PC-9 (cell line): ENCODE data around the gene SYK. TPM values are rescaled to one million over a fixed set of nuclear protein-coding genes. Genes with fewer than 3 reads are reported as not detected.
"Not testable (repeated sequence)": the region's sequence is repeated elsewhere in the genome, so short reads cannot be mapped to it uniquely, and the experiment has no call there.

Experiments used
- BruUV-seq: library from RNA; stranded (reverse); fragments of 400-500 nt; replicated peaks from 2 replicates; lab custom pipeline; 2021; lab: Mats Ljungman, UMichigan
- CTCF ChIA-PET: fragments of 300-600 bp; sonication (Branson Sonifier 250); formaldehyde crosslinking; loops from one replicate; lab custom pipeline; 2022; ENCODE audit warnings: antibody characterized with exemption; lab: Charles Lee
- POLR2A ChIA-PET: fragments of 300-600 bp; sonication (Branson Sonifier 250); formaldehyde crosslinking; loops from one replicate; lab custom pipeline; 2022; ENCODE audit warnings: antibody characterized with exemption; ENCODE audit not compliant: unreplicated experiment; lab: Charles Lee
- DNase-seq, 2 experiments: peaks; one replicate each; pipeline versions ENCODE4 v3.0.0 to v3.0.0-alpha.2; 2015 to 2022; ENCODE audit warnings: mixed read lengths in 1 of 2
- H2AFZ ChIP-seq: fragments of 200-600 bp; sonication (generic); 2 replicates; pipeline ENCODE4 v1.8.1; 2017; ENCODE audit warnings: antibody characterized with exemption
- H3F3A ChIP-seq: fragments of 200-600 bp; sonication (generic); 2 replicates; pipeline ENCODE4 v1.8.1; 2017; ENCODE audit warnings: antibody characterized with exemption, mild to moderate bottlenecking, low read depth; ENCODE audit not compliant: insufficient read depth
- H3K27ac ChIP-seq: fragments of 200-600 bp; sonication (generic); 2 replicates; pipeline ENCODE4 v1.6.1; 2016; ENCODE audit warnings: mixed run types
- H3K27me3 ChIP-seq: fragments of 200-600 bp; sonication (generic); 2 replicates; pipeline ENCODE4 v1.6.1; 2016; ENCODE audit warnings: low read depth, mixed run types; ENCODE audit not compliant: insufficient read depth
- H3K36me3 ChIP-seq: fragments of 200-600 bp; sonication (generic); 2 replicates; pipeline ENCODE4 v1.6.1; 2016; ENCODE audit warnings: low read depth, mixed run types
- H3K4me1 ChIP-seq: fragments of 200-600 bp; sonication (generic); replicated peaks from 2 replicates; pipeline ENCODE4 v1.6.1; 2016; ENCODE audit warnings: mixed run types; ENCODE audit not compliant: insufficient read depth
- H3K4me2 ChIP-seq: fragments of 200-600 bp; sonication (generic); 2 replicates; pipeline ENCODE4 v1.6.1; 2017; ENCODE audit warnings: mixed run types
- H3K4me3 ChIP-seq: fragments of 200-600 bp; sonication (generic); 2 replicates; pipeline ENCODE4 v1.6.1; 2016; ENCODE audit warnings: mixed run types
- H3K79me2 ChIP-seq: fragments of 200-600 bp; sonication (generic); 2 replicates; pipeline ENCODE4 v1.6.1; 2017; ENCODE audit warnings: low read depth, mixed run types
- H3K9me2 ChIP-seq: fragments of 200-600 bp; sonication (generic); 2 replicates; pipeline ENCODE4 v1.8.1; 2017; ENCODE audit warnings: mild to moderate bottlenecking; ENCODE audit not compliant: insufficient read depth
- H3K9me3 ChIP-seq: fragments of 200-600 bp; sonication (generic); 2 replicates; pipeline ENCODE4 v1.8.1; 2016; ENCODE audit warnings: low read depth; ENCODE audit not compliant: insufficient read depth
- H4K20me1 ChIP-seq: fragments of 200-600 bp; sonication (generic); 2 replicates; pipeline ENCODE4 v1.8.1; 2017; ENCODE audit not compliant: insufficient read depth
- EZH2 ChIP-seq: fragments of 200-600 bp; sonication (generic); IDR thresholded peaks from 2 replicates; pipeline ENCODE4 v1.8.0; 2017; ENCODE audit warnings: antibody characterized with exemption, low read depth
- intact Hi-C: fragments of 100-400 bp; cut with micrococcal nuclease; formaldehyde crosslinking; loops from one replicate; pipeline ENCODE4 v1.10.0; 2022; ENCODE audit not compliant: unreplicated experiment
- total RNA-seq: library from RNA; stranded (reverse); gene quantifications from 2 replicates; pipeline ENCODE4 v1.2.3, GENCODE V29; 2021
- TF ChIP-seq, protein P1 (sequence below): fragments of 200-600 bp; sonication (generic); conservative IDR thresholded peaks from 2 replicates; pipeline ENCODE4 v1.6.1; 2017; ENCODE audit warnings: mixed run types, antibody characterized with exemption, mild to moderate bottlenecking, moderate library complexity

Gene SYK
- total RNA-seq, 1 experiment from 2014 or later, result 32.1 TPM

DNA sequence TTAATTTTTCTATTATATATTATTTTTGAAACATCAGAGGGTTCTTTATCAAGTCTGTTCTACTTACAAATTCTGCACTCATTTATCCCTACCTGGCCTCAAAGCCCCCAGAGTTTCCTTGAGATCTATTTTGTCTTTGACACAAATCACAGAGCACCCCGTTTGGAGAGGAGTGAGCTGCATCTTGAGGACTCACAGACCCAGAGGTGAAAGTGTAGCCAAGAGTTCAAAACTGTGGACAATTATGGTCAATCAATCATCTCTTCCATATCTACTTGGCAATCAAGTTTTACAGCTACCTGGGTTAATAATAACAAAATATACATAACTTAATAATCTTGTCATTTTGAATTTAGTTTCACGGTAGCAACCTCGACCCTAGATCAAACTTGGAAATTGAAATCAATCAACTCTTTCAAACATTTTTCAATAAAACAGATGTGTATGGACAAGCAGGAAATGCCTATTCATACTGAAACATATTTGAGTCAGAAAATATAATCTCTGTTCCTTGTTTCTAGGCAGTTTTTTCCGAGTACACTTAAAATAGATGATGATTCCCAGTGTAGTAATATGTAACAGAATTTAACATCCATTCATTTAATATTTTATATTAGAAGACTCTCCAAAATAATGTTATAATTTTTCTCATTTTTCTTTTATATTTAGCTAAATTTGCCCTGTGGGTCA, 13.7 kb upstream of the SYK start:
- Histone ChIP-seq H3K4me3 (no peak overlapping the region), H2AFZ (no peak overlapping the region), H3K4me1 (0 out of 2 replicates have a peak, but pooled peaks cover 3% of the 10 kb centered on the region), H3K9me2 (no peaks in the 10 kb centered on the region), H3F3A (no peaks in the 10 kb centered on the region), H4K20me1 (no peaks in the 10 kb centered on the region), H3K9me3 (no peaks in the 10 kb centered on the region), H3K27me3 (no peaks in the 10 kb centered on the region), H3K4me2 (no peak overlapping the region), H3K36me3 (no peaks in the 10 kb centered on the region), H3K79me2 (no peaks in the 10 kb centered on the region), H3K27ac (no peak overlapping the region)
- no peak for DNase-seq
- ChIA-PET CTCF (no interaction called here), POLR2A (no interaction called here)
- intact Hi-C loops, result no loop called here
- TF ChIP-seq EZH2, result no peak
- TF ChIP-seq, protein P1, sequence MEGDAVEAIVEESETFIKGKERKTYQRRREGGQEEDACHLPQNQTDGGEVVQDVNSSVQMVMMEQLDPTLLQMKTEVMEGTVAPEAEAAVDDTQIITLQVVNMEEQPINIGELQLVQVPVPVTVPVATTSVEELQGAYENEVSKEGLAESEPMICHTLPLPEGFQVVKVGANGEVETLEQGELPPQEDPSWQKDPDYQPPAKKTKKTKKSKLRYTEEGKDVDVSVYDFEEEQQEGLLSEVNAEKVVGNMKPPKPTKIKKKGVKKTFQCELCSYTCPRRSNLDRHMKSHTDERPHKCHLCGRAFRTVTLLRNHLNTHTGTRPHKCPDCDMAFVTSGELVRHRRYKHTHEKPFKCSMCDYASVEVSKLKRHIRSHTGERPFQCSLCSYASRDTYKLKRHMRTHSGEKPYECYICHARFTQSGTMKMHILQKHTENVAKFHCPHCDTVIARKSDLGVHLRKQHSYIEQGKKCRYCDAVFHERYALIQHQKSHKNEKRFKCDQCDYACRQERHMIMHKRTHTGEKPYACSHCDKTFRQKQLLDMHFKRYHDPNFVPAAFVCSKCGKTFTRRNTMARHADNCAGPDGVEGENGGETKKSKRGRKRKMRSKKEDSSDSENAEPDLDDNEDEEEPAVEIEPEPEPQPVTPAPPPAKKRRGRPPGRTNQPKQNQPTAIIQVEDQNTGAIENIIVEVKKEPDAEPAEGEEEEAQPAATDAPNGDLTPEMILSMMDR, result no peak
- BruUV-seq, result no TSS peak

DNA sequence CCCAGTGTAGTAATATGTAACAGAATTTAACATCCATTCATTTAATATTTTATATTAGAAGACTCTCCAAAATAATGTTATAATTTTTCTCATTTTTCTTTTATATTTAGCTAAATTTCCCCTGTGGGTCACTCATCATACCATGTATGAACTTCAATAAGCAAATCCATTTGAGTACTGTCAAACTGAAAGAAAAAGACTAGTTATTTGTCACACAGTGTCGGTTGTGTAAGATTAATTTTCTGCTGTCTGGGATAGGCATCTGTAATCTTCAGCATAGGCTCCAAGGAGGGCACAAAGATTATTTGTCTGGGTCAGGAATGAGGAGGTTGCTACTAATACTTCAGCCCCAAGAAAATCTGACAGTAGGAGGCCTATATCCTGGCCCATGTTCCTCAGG, 13.1 kb upstream of the SYK start:
- CTCF ChIA-PET, BruUV-seq: not testable (repeated sequence)

DNA sequence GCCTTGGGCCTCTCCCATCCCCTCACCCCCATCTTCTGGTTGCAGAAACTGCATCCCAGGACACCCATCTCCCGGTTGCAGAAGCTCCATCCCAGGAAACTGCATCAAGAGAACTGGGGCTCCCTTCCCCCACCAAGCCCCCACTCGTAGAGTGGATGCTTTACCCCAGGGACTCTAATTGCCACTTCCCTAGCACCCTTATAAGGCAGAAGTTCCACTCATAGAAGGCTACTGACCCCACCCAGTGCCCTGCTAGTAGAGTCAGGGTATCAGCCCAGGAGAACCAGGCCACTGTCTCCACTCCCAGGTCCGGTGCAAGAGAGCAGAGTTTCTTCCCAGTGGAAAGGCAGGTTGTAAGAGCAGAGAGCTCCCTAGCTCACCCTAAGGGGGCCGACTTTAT, 12.2 kb upstream of the SYK start:
- Histone ChIP-seq H2AFZ (no peak overlapping the region), H3K9me2 (no peaks in the 10 kb centered on the region), H3K4me2 (no peak overlapping the region), H3K4me3 (no peak overlapping the region), H3K36me3 (no peaks in the 10 kb centered on the region), H3K4me1 (peaks cover 3% of the 10 kb centered on the region), H3K27ac (no peak overlapping the region), H4K20me1 (no peaks in the 10 kb centered on the region), H3F3A (no peaks in the 10 kb centered on the region), H3K27me3 (no peaks in the 10 kb centered on the region), H3K9me3 (no peaks in the 10 kb centered on the region), H3K79me2 (no peaks in the 10 kb centered on the region)
- BruUV-seq, result no TSS peak
- ChIA-PET POLR2A (no interaction called here), CTCF (no interaction called here)
- TF ChIP-seq, protein P1, result no peak
- TF ChIP-seq EZH2, result no peak
- intact Hi-C loops, result no loop called here
- DNase-seq, result no peak

More for the DNA sequence above, 13.1 kb upstream of the SYK start:
- intact Hi-C loops, DNase-seq, H3K36me3 ChIP-seq, H3K9me2 ChIP-seq, H3K9me3 ChIP-seq, H3K4me2 ChIP-seq, POLR2A ChIA-PET, H4K20me1 ChIP-seq, H3K27me3 ChIP-seq, H3K4me1 ChIP-seq, H2AFZ ChIP-seq, H3F3A ChIP-seq, H3K4me3 ChIP-seq, H3K27ac ChIP-seq, H3K79me2 ChIP-seq: not testable (repeated sequence)
